Kasumi-1 (cell line): ENCODE results near the gene LDAF1.
A peak's percentile ranks its signal among the peaks of the same experiment; 100 is the strongest.
"Not testable (repeated sequence)": the region's sequence is repeated elsewhere in the genome, so short reads cannot be mapped to it uniquely, and the experiment has no call there.

Source experiments
- DNase-seq, 2 experiments: peaks; one replicate each; lab custom pipeline; 2025; lab: John Stamatoyannopoulos, UW

The LDAF1 gene

DNA sequence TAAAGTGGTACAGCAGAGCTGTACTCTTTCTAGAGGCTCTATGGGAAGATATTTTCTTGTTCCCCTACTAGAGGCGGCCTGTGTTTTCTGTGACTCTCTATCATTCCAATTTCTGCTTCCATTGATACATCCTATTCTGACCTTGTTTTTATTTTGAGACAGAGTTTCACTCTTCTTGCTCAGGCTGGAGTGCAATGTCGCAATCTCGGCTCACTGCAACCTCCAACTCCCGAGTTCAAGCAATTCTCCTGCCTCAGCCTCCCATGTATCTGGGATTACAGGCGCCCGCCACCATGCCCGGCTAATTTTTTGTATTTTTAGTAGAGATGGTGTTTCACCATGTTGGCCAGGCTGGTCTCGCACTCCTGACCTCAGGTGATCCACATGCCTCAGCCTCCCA, 36.9 kb downstream of the LDAF1 start:
- not testable (repeated sequence) for DNase-seq

DNA sequence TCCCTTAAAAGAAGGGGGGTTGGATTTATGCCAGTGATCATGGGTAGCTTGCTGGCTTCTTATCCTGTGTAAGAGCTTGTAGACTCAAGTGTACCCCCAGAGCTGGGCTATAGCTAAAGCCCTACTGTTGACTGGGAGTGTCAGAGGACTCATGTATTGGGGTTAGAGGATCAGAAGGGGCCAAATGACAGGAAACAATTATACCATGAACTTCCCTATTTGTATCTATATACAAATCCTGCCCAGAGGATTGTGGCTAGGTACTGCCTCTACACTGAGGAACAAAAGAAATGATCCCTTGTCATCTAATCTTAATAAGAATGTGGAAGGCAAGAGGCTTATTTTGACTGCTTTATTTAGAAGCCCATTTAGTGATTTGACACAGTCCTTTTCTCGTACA, 38.6 kb downstream of the LDAF1 start:
- DNase-seq = peak; percentile 8 to 40

DNA sequence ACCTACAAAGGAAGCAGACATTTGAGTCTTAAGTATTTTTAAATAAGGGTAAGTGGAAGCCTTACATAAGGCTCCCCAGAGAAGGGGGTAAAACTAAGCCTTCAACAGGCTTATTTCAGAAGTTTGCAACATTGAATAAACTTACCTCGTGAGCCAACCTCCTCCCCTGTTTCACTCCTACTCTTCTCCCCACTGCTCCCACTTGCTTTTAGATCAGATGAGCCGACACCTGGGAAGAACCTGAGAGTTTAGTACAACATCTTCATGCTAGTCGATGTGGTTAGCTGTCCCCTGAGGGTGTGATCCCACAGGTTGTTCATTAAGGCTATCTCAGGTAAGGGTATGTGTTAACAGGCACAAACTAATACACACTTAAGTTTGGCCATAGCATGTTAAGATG, 39.1 kb downstream of the LDAF1 start:
- no peak for DNase-seq

DNA sequence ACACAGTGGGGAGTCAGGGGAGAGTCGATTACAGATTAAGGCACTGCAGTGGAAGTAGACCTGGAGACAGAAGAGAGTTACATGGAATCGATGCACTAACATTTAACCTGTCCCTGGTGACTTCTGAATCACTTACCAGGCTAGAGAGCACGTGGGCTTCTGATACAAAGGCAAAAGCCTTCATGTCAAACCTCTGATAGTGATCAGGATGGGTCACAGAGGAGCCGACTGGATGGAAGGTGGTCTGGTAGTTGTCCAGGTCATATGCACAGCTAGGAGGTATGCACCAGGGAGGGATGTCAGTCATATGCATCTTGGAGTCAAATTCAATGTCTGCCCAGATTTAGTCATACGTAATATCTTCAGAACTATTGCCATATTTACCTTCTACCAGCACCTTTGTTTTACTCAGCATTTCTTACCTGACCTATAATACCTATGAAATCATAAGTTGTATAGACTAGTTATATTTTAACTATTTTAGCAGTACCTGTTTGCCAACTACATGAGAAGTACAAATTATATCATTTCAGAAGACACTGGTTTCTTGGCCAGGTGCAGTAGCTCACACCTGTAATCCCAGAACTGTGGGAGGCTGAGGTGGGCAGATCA, 41.2 kb downstream of the LDAF1 start:
- DNase-seq = no peak

DNA sequence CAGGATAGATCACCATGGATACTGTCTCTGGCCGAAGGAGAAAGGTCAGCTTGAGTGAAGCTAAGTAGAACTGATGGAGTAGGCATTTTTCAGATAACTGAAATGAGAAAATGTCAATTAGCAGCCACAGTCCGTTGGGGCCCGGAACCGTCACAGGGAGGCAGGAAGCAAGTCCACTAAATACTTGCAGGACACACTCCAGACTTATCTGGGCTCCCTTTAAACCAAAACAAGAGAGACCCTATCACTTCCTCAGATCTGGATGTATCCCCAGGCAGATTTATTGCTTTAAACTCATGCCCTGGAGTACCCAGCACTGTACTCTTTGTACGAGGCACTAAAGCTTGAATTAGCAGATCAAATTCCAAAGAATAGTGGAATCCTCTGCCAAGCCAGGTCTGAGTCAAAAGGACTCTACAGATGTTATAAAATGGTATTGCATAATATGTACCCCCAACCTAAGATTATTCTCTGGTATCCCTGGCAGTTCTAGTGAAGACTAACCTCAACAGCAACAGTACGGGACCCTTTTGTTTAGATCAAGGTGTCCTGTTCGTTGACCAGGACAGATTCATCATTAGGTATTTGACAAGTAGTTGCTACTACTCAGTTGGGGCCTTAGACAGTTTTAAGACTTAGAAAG, 44.8 kb downstream of the LDAF1 start:
- no peak for DNase-seq

DNA sequence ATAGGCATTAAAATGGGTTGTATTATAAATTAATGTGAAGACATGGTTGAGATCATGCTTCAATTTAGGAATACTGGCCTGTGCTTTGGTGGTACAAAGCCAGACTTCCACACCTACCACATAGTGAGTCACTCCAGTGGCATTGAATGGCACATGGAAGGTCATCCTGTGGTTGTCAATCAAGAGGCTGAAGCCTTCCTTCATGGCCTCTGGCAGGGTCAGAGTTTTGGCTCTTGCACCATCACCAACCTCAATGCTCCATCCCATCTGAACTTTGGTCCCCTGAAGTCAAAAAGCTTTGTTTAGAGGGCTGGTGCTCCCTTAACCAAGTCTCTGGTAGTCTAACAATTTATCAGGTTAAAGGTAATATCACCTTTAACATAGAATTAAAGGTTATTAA, 46.8 kb downstream of the LDAF1 start:
- DNase-seq = no peak

DNA sequence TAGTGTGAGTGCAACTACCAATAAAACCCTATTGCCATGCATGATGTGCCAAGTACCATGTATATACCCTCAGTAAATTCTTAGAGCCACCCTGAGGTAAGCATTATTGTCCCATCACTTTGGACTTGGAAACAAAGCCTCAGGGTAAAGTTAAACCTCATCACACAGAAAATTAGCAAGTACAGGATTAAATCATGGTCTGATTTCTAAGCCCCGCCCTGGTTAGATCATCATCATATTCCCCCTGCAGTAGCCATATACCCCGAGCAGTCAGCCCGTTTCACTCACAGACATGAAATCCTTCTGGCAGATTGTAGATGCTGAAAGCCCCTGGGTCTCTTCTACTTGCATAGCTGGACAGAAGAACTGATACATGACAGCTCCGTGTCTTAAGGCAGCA, 48.1 kb downstream of the LDAF1 start:
- DNase-seq = no peak

DNA sequence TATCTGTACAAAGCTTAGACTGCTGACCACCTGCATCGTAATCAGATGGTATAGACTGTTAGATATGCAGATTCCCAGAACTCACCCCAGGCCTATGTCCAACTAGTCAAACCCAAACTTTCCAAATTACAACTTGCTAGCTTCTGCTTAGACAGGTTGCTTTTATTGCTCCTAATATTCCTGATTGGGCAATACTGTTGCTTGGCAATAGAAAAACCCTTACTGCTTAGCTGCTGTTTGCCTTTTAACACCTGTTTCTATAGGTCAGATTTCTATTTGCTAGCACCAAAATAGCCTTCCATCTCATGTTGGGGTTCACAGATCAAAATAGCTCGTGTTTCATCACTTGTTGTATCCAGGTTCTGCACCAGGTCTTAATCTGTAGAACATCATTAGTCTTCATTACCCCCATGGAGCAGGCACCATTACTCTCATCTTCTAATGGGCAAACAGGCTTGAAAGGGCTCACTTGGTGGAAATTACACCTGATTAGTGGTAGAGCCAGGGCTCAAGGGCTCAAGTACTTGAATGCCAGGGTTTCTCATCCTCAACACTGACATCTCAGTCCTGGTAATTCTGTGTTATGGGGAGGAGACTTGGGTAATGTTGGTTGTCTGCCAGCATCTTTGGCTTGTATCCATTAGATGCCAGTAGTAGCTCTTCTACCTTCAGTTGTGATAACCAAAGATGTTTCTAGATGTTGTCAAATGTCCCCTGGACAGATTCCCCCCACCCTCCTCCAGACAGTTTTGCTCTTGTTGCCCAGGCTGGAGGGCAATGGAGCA, 50.2 kb downstream of the LDAF1 start:
- no peak for DNase-seq

DNA sequence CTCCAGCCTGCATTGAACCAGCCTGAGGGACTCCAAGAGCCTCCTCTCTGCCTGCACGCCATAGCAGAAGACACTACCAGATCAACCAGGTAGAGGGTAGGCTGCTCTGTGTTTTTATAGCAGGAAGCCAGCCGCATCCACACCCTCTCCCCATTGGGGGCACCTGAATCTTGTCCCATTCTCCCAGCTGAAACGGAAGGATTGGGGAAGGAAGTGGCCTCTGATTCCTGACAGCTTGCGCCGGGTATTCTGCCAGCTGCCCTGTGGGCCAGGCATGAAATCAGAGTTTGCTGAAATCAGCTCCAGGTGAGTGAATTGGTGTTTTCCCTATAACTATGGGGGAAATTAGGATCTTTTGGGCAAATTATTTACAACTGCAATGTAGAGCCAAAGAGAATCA, 53.0 kb downstream of the LDAF1 start, which contains the start of gene ZP2:
ZP2 (minus strand) TSS at position 89 of the 400 bp plus-strand sequence; CDS start at position 62, 27 bp downstream.
- no peak for DNase-seq

DNA sequence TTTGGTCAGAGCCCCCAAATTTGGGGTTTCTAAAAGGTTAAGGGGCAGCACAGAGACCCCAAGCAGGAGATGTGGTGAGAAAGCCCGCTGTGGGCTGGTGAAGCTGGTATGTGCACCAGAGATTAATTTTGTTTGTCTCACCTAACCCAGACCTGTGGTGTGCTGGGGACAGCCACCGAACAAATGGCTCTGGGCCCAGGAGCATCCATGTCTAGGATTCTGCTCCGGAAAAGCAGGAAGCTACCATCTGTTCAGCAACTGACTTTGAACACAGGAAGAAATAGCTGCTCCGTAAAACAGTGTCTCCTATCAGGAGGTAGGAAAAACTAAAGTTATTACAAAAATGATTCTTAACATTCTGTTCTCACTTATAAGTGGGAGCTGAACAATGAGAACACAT, 55.6 kb downstream of the LDAF1 start:
- no peak for DNase-seq

DNA sequence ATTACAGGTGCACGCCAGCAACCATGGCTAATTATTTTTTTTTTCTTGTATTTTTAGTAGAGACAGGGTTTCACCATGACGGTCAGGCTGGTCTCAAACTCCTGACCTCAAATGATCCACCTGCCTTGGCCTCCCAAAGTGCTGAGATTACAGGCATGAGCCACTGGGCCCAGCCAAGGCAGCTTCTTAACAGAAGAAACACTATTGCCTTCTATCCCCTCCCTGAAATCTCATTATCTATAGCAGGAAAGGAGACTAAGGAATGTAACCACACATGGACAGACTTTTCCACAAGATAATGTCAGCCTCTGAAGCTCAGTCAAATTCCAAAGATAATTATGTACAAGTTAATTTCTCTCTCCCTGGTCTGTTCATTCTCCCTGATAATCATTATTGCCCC, 58.6 kb downstream of the LDAF1 start:
- no peak for DNase-seq

DNA sequence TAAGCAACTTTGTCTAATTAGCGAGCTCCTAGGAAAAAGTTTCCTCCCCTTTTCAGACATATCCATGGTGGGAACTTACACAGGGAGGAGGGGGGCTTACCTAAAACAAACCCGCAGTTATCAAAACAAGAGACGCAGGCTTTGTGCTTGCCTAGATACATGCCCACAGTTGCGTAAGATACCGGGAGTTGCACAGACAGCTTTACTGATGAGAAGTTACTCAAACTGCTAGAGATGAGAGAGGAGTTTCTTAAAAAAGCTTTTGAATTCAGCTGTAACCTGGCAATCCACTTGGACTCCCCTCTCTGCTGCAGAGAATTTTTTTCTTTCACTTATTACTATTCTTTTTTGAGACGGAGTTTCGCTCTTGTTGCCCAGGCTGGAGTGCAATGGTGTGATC, 59.7 kb downstream of the LDAF1 start:
- no peak for DNase-seq

DNA sequence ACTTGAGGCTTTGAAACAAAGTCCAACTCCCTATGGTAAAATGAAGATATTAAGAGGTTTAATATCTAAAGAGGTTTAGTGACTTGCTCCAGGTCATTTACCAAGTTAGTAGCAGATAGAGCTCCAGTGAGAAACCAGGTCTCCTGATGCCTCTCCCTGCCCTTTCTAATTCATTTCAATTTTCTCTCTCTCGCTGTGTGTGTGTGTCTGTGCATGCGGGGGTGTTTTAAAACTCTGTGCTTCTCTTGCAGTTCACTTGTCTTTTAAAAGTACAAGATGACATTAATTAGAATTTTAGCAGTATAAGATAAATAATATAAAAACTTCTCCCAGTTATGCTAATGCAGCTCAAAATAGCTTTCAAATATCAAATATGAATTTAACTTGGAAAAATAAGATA, 61.1 kb downstream of the LDAF1 start:
- DNase-seq = no peak

DNA sequence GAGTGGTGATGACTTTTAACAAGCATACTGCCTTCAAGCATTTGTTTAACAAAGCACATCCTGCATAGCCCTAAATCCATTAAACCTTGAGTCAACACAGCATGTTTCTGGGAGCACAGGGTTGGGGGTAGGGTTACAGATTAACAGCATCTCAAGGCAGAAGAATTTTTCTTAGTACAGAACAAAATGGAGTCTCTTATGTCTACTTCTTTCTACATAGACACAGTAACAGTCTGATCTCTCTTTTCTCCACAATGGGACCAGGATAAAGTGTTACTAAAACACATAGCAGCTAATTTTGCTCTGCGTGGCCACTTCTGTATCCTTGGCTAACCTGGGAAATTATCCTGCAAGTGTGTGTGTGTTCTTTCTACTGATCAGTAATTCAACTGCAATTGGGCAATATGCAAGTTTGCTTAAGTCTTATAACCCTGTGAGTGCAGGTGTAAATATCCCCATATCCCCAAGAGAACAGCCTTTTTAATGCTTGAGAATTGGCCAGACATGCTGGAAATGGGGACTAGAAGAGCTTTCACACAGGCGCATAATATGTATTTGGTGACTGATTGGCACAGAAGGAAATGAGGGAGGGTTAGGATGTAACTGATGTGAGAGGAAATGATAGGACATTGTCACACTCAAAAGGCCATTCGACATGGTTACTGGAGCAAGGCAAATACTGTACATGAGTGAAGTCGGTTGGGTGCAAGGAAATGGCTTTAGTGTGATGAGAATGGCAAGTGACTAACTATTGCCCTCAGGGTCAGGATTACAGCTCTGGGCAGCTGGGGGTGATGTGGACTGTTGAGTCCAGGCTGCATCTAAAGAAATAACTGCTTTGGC, 64.2 kb downstream of the LDAF1 start:
- no peak for DNase-seq

DNA sequence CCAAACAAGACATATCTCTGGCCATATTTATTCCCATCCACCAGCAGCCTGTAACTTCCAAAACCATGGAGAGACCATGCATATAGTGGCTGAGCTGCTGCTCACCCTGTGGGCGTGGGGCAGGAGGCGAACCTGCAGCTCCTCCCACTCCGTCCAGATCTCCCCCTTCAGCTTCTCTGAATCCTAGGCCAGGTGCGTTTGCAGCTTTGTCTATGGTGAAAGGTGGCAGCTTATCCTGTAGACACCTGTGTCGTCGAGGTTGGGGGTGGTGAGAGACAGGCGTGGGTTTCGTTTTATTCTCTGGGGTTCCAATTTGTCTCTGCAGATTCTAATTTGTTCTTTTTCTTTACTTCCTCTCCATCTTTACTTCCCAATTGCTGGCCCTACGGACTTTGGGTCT, 65.3 kb downstream of the LDAF1 start:
- no peak for DNase-seq

DNA sequence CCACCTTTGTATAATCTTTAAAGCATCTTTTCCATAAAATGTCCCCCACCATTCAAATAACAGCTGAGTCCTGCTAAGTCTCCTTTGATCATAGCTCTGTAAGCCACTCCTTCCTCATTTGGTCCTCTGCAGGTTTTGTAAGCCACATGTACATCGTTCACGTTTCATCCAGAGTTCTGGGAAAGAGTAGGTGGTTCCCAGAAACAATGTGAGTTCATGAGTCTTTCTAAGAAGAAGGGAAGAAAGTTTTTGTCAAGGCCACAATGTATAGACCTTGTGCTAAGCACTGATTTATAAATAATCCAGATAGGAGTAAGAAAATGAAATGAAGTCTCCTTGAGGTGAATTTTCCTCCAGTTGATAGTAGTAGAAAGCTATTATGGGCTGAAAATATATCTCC, 66.3 kb downstream of the LDAF1 start:
- DNase-seq = no peak

DNA sequence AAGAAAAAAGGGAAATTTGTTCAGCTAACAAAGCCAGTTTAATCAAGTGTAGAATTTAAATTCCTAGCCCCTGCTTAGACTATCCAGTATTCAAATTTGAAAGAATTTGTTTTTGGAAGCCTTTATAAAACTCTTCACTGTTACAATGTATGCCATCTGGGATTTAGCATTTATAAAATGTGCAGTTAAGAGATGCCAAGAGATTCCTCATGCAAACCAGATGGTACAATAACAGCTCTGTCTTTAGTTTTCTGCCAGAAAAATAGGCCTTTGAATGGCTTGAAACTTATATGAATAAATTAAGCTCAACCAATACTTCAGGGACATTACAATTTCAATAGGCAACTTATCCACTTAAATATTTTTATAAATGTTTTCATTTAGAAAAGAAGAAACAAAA, 68.3 kb downstream of the LDAF1 start:
- no peak for DNase-seq

DNA sequence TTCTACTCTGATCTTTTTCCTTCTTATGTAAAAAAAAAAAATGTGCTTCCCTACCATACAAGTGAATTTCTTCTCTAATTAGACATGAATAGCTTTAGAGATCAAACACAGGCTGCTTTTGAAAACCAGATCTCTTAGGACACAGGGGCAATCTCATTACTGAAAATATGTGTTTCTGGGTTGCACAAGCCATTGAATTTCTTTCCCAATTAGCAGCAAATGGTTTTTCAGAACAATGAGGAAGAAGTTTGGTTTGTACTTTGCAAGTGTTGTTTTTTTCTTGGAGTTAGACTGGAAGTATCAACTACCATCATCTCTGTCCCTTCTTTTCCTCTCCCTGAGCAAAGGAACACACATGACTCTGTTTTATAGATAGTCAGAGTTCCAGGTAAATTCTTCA, 69.4 kb downstream of the LDAF1 start:
- DNase-seq = no peak

DNA sequence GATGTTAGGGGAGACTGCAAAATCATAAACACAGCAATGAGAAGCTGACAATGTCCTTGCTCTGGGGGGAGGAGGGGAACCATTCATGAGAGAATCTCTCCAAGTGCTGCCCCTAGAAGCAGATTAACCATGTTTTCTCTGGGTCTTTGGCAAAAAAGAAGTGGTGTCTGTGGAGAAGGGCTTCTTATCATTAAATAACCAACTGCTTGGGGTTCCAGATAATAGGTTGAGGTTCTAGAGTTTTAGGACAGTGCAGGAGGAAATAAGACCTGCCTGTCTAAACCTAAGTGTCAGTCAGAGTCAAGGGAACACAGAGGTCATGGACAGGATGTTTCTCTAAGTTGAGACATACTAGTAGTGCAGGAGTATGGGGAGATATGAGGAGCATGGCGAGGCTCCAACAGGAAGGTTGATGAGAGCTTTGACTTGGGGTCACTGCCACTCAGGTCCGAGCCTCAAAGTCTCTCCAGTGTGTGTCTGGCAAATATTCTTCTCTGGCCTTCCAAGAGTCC, 69.9 kb downstream of the LDAF1 start:
- no peak for DNase-seq
